MM.1S (cell line): ENCODE data around the gene RPS6KA3.

Experiments used
- DNase-seq: peaks from one replicate; pipeline ENCODE4 v3.0.0-alpha.2; 2015
- H2AFZ ChIP-seq: fragments of 300-600 bp; sonication (generic); 2 replicates; pipeline ENCODE4 v1.6.0; 2016; ENCODE audit warnings: antibody characterized with exemption, low read length
- H3F3A ChIP-seq: fragments of 300-600 bp; sonication (generic); 2 replicates; pipeline ENCODE4 v1.6.1; 2016; ENCODE audit warnings: mild to moderate bottlenecking, antibody characterized with exemption, low read length, moderate library complexity, mixed read lengths; ENCODE audit not compliant: insufficient read depth
- H3K27ac ChIP-seq: fragments of 300-600 bp; sonication (generic); 2 replicates; pipeline ENCODE4 v1.5.1; 2016; ENCODE audit warnings: mild to moderate bottlenecking, low read length
- H3K27me3 ChIP-seq: fragments of 300-600 bp; sonication (generic); replicated peaks from 2 replicates; pipeline ENCODE4 v1.6.0; 2016; ENCODE audit warnings: low read length; ENCODE audit not compliant: insufficient read depth
- H3K36me3 ChIP-seq: fragments of 300-600 bp; sonication (generic); replicated peaks from 2 replicates; pipeline ENCODE4 v1.6.1; 2016; ENCODE audit warnings: mild to moderate bottlenecking, low read length, mixed read lengths; ENCODE audit not compliant: insufficient read depth
- H3K4me1 ChIP-seq: fragments of 300-600 bp; sonication (generic); 2 replicates; pipeline ENCODE4 v1.6.1; 2016; ENCODE audit warnings: low read length, mixed read lengths
- H3K4me2 ChIP-seq: fragments of 300-600 bp; sonication (generic); 2 replicates; pipeline ENCODE4 v1.6.0; 2016; ENCODE audit warnings: low read depth, low read length
- H3K4me3 ChIP-seq: fragments of 300-600 bp; sonication (generic); 2 replicates; pipeline ENCODE4 v1.5.1; 2016; ENCODE audit warnings: low read length, mixed read lengths
- H3K79me2 ChIP-seq: fragments of 300-600 bp; sonication (generic); 2 replicates; pipeline ENCODE4 v1.6.1; 2016; ENCODE audit warnings: mixed run types, low read length, mixed read lengths
- H3K9ac ChIP-seq: fragments of 300-600 bp; sonication (generic); 2 replicates; pipeline ENCODE4 v1.6.1; 2016; ENCODE audit warnings: low read length, mixed read lengths
- H3K9me2 ChIP-seq: fragments of 300-600 bp; sonication (generic); replicated peaks from 2 replicates; pipeline ENCODE4 v1.6.1; 2016; ENCODE audit warnings: mild to moderate bottlenecking, low read length, mixed read lengths; ENCODE audit not compliant: insufficient read depth
- H3K9me3 ChIP-seq: fragments of 300-600 bp; sonication (generic); replicated peaks from 2 replicates; pipeline ENCODE4 v1.6.1; 2016; ENCODE audit warnings: mild to moderate bottlenecking, low read length, mixed read lengths; ENCODE audit not compliant: insufficient read depth
- H4K20me1 ChIP-seq: fragments of 300-600 bp; sonication (generic); 2 replicates; pipeline ENCODE4 v1.6.1; 2016; ENCODE audit warnings: mild to moderate bottlenecking, low read length, moderate library complexity, mixed read lengths; ENCODE audit not compliant: insufficient read depth
- CTCF ChIP-seq: fragments of 300-600 bp; sonication (generic); IDR thresholded peaks from 2 replicates; pipeline ENCODE4 v1.5.1; 2016; ENCODE audit warnings: antibody characterized with exemption, low read length, mixed read lengths
- EZH2 ChIP-seq: fragments of 300-600 bp; sonication (generic); optimal IDR thresholded peaks from 2 replicates; pipeline ENCODE3; 2017; ENCODE audit warnings: low read depth, mild to moderate bottlenecking, antibody characterized with exemption, low read length, mixed read lengths
- EZH2phosphoT487 ChIP-seq: fragments of 300-600 bp; sonication (generic); IDR thresholded peaks from 2 replicates; pipeline ENCODE4 v1.6.1; 2018; ENCODE audit warnings: antibody characterized with exemption, low read length

Gene RPS6KA3

GRCh38 chrX:20306668-20307067 lies 40.0 kb upstream of the RPS6KA3 start:
- Histone ChIP-seq H2AFZ (no peak overlapping the region), H3K27me3 (no peaks in the 10 kb centered on the region), H4K20me1 (no peaks in the 10 kb centered on the region), H3F3A (no peaks in the 10 kb centered on the region), H3K9me3 (no peaks in the 10 kb centered on the region), H3K4me2 (no peak overlapping the region), H3K36me3 (no peaks in the 10 kb centered on the region), H3K9ac (no peak overlapping the region), H3K79me2 (no peaks in the 10 kb centered on the region), H3K27ac (no peak overlapping the region), H3K4me3 (no peak overlapping the region), H3K4me1 (no peaks in the 10 kb centered on the region), H3K9me2 (no peaks in the 10 kb centered on the region)
- TF ChIP-seq EZH2 (no peak), CTCF (no peak), EZH2phosphoT487 (no peak)
- DNase-seq: no peak

- Histone ChIP-seq H3K27ac (no peak overlapping the region), H2AFZ (no peak overlapping the region), H3K9me2 (no peaks in the 10 kb centered on the region), H3K36me3 (no peaks in the 10 kb centered on the region), H4K20me1 (no peaks in the 10 kb centered on the region), H3F3A (no peaks in the 10 kb centered on the region), H3K9me3 (no peaks in the 10 kb centered on the region), H3K79me2 (no peaks in the 10 kb centered on the region), H3K9ac (no peak overlapping the region), H3K27me3 (no peaks in the 10 kb centered on the region), H3K4me2 (no peak overlapping the region), H3K4me3 (no peak overlapping the region), H3K4me1 (no peaks in the 10 kb centered on the region)
- TF ChIP-seq EZH2 (no peak), EZH2phosphoT487 (no peak), CTCF (no peak)
- no peak for DNase-seq
Measured at GRCh38 chrX:20300822-20301221, 34.1 kb upstream of the RPS6KA3 start.

- H3K9me2 ChIP-seq: no peaks in the 10 kb centered on the region
- H3K4me3 ChIP-seq: no peak overlapping the region
- no peak overlapping the region for H3K9ac ChIP-seq
- H3K27me3 ChIP-seq: no peaks in the 10 kb centered on the region
- no peak overlapping the region for H3K4me2 ChIP-seq
- H3F3A ChIP-seq: no peaks in the 10 kb centered on the region
- no peaks in the 10 kb centered on the region for H3K36me3 ChIP-seq
- no peaks in the 10 kb centered on the region for H4K20me1 ChIP-seq
- TF ChIP-seq CTCF: no peak
- no peak for TF ChIP-seq EZH2
- TF ChIP-seq EZH2phosphoT487: no peak
- H3K27ac ChIP-seq: no peak overlapping the region
- DNase-seq: no peak
- no peaks in the 10 kb centered on the region for H3K79me2 ChIP-seq
- no peaks in the 10 kb centered on the region for H3K4me1 ChIP-seq
- H3K9me3 ChIP-seq: no peaks in the 10 kb centered on the region
- H2AFZ ChIP-seq: no peak overlapping the region
Measured at GRCh38 chrX:20294957-20295356, 28.2 kb upstream of the RPS6KA3 start.

- TF ChIP-seq EZH2: no peak
- TF ChIP-seq CTCF: no peak
- no peak for TF ChIP-seq EZH2phosphoT487
- H3K79me2 ChIP-seq: no peaks in the 10 kb centered on the region
- no peaks in the 10 kb centered on the region for H3K27me3 ChIP-seq
- no peak for DNase-seq
- H3K9me3 ChIP-seq: no peaks in the 10 kb centered on the region
- H4K20me1 ChIP-seq: no peaks in the 10 kb centered on the region
- H2AFZ ChIP-seq: no peak overlapping the region
- no peak overlapping the region for H3K27ac ChIP-seq
- no peaks in the 10 kb centered on the region for H3K9me2 ChIP-seq
- H3K36me3 ChIP-seq: no peaks in the 10 kb centered on the region
- H3F3A ChIP-seq: no peaks in the 10 kb centered on the region
- H3K4me1 ChIP-seq: no peaks in the 10 kb centered on the region
- H3K4me2 ChIP-seq: no peak overlapping the region
- no peak overlapping the region for H3K9ac ChIP-seq
- no peak overlapping the region for H3K4me3 ChIP-seq
Measured at GRCh38 chrX:20294284-20294683, 27.6 kb upstream of the RPS6KA3 start.
